ENCODE measurements around the gene ITSN1.

DNA sequence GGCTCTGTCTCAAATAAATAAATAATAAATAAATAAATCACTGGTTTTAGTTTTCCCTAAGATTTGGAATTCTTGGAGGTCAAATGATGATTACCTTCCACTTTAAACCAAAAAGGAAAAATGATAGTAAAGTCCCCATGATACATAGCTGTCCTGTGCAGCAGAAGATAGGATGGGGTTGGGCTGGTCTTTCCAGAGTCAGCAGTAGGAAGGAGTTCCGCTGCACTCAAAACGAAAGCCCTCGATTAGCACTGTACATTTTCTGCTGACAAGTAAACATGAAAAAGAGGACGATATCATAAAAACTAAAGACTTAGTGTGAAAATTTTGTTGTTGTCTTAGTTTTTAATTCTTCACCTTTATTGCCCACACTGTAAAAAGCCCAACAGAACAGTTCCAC is 193.6 kb downstream of the ITSN1 start:
- TF ChIP-seq CTCF (IDR thresholded peaks at IDR 0.05; ENCODE audit: low read depth, low read length, poor library complexity, severe bottlenecking) (no peak), EZH2phosphoT487 (IDR thresholded peaks at IDR 0.05; ENCODE audit: borderline replicate concordance, low read length) (no peak)

All from DOHH2 (cell line).